WI38 (cell line): Measurements from ENCODE around the gene RNF223.

Source experiments
- H3K4me3 ChIP-seq: 2 replicates; pipeline ENCODE4 v1.5.1; 2011; ENCODE audit warnings: low read depth, mild to moderate bottlenecking, control low read depth, low read length
- TF ChIP-seq, protein P1 (sequence below): IDR thresholded peaks from 2 replicates; pipeline ENCODE4 v1.5.1; 2012; ENCODE audit warnings: low read depth, mild to moderate bottlenecking, control low read depth, low read length

Gene RNF223

DNA sequence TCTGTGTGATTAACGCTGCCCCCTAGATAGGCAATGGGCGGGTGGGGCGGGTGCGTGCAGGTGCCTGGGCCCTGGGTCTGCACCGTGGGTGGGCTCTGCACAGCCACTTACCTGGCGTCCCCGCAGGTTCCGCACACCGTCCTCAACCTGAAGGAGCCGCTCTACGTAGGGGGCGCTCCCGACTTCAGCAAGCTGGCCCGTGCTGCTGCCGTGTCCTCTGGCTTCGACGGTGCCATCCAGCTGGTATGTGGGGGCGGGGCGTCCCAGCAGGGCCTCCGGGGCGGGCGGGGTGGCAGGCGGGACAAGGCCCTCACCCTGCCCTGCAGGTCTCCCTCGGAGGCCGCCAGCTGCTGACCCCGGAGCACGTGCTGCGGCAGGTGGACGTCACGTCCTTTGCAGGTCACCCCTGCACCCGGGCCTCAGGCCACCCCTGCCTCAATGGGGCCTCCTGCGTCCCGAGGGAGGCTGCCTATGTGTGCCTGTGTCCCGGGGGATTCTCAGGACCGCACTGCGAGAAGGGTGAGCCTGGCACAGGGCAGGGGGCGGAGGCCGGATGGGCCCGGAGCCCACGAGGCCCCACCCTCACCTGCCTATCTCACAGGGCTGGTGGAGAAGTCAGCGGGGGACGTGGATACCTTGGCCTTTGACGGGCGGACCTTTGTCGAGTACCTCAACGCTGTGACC is 22.8 kb downstream of the RNF223 start:
- H3K4me3 ChIP-seq, result no peak overlapping the region

DNA sequence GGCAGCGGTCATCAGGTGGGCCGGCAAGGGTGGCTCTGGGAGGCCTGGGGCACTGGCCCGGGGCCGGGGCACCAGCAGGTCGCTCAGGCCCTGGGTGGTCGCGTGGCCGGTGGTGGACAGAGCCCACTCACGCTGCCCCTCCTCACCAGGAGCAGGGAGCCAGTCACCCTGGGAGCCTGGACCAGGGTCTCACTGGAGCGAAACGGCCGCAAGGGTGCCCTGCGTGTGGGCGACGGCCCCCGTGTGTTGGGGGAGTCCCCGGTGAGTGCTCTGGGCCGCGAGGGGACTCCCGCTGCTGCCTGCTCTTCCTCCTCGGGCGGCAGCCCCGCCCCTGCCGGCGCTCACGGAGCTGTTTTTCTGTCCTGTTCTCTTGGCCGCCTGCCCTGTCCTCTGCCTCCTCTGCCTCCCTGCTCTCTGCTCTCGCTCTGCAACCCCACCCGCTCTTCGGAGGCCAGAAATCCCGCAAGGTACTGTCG is 23.5 kb downstream of the RNF223 start:
- TF ChIP-seq, protein P1, sequence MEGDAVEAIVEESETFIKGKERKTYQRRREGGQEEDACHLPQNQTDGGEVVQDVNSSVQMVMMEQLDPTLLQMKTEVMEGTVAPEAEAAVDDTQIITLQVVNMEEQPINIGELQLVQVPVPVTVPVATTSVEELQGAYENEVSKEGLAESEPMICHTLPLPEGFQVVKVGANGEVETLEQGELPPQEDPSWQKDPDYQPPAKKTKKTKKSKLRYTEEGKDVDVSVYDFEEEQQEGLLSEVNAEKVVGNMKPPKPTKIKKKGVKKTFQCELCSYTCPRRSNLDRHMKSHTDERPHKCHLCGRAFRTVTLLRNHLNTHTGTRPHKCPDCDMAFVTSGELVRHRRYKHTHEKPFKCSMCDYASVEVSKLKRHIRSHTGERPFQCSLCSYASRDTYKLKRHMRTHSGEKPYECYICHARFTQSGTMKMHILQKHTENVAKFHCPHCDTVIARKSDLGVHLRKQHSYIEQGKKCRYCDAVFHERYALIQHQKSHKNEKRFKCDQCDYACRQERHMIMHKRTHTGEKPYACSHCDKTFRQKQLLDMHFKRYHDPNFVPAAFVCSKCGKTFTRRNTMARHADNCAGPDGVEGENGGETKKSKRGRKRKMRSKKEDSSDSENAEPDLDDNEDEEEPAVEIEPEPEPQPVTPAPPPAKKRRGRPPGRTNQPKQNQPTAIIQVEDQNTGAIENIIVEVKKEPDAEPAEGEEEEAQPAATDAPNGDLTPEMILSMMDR, result no peak
- no peak overlapping the region for H3K4me3 ChIP-seq

More for the DNA sequence above, 22.8 kb downstream of the RNF223 start:
- TF ChIP-seq, protein P1, result no peak

DNA sequence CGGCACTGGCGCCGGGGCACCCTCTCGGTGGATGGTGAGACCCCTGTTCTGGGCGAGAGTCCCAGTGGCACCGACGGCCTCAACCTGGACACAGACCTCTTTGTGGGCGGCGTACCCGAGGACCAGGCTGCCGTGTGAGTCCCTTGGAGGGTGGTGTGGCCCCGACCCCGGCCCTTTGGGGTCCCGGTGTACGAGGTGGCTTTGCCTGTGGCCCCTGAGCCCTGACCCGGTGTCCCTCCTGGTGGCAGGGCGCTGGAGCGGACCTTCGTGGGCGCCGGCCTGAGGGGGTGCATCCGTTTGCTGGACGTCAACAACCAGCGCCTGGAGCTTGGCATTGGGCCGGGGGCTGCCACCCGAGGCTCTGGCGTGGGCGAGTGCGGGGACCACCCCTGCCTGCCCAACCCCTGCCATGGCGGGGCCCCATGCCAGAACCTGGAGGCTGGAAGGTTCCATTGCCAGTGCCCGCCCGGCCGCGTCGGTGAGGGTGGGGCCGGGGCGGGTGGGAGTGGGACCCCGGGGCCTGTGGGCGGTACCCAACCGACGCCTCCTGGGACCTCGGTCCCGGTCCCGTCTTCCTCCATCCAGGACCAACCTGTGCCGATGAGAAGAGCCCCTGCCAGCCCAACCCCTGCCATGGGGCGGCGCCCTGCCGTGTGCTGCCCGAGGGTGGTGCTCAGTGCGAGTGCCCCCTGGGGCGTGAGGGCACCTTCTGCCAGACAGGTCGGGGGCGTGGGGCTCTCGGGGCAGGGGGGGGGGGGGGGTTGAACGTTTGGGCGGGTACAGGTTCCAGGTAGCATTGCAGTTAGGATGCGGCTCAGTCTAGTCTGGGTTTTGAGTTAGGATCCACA is 24.6 kb downstream of the RNF223 start:
- no peak overlapping the region for H3K4me3 ChIP-seq
- TF ChIP-seq, protein P1, result no peak

DNA sequence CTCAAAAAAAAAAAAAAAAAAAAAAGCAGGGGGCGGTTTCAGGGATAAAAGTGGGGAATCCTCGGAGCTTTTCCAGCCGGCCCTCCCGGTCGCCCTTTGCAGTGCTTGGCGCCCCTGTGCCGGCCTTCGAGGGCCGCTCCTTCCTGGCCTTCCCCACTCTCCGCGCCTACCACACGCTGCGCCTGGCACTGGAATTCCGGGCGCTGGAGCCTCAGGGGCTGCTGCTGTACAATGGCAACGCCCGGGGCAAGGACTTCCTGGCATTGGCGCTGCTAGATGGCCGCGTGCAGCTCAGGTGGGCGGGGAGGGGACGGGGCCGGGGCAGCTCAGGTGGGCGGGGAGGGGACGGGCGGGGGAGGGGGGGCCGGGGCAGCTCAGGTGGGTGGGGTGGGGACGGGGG is 25.3 kb downstream of the RNF223 start:
- H3K4me3 ChIP-seq, result no peak overlapping the region
- TF ChIP-seq, protein P1, result no peak

DNA sequence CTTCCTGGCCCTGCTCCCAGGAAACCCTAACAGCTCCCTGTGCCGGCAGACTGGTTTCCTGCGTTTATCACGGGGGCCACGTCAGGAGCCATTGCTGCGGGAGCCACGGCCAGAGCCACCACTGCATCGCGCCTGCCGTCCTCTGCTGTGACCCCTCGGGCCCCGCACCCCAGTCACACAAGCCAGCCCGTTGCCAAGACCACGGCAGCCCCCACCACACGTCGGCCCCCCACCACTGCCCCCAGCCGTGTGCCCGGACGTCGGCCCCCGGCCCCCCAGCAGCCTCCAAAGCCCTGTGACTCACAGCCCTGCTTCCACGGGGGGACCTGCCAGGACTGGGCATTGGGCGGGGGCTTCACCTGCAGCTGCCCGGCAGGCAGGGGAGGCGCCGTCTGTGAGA is 26.1 kb downstream of the RNF223 start:
- TF ChIP-seq, protein P1, result no peak

DNA sequence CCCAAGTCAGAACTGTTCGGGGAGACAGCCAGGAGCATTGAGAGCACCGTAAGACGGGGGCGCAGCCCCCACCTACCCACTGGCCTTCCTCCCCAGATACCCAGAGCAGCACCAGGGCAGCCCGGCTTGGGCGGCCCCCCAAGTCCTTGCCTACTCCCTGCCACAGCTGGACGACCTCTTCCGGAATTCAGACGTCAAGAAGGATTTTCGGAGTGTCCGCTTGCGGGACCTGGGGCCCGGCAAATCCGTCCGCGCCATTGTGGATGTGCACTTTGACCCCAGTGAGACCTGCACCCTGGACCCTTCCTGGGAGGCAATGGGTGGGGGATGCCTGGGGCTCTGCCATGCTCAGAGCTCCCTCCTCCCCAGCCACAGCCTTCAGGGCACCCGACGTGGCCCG is 26.7 kb downstream of the RNF223 start:
- H3K4me3 ChIP-seq, result no peak overlapping the region
- TF ChIP-seq, protein P1, result no peak

More for the DNA sequence above, 26.1 kb downstream of the RNF223 start:
- H3K4me3 ChIP-seq, result no peak overlapping the region

DNA sequence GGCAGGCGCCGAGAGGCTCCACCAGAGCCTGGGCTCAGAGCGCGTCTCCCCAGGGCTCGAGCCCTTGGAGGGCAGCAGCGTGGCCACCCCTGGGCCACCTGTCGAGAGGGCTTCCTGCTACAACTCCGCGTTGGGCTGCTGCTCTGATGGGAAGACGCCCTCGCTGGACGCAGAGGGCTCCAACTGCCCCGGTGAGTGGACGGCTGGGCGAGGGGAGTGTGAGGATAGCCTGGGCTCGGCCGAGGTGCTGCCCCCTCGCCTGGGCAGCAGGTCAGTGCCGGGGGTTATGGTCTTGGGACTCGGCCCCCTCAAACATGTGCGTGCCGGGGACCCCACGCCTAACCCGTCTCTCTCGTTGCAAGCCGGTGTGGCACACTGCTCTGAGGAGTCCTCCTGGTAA is 27.3 kb downstream of the RNF223 start:
- TF ChIP-seq, protein P1, result no peak
- no peak overlapping the region for H3K4me3 ChIP-seq
